GM10266 (cell line): Measurements from ENCODE around the gene SDHC.
"Not testable (repeated sequence)": the region's sequence is repeated elsewhere in the genome, so short reads cannot be mapped to it uniquely, and the experiment has no call there.

Experiments
- DNase-seq: peaks from one replicate; pipeline ENCODE4 v3.0.0; 2012; ENCODE audit errors: extremely low spot score
- TF ChIP-seq, protein P1 (sequence below): IDR thresholded peaks from 2 replicates; pipeline ENCODE4 v1.5.1; 2012; ENCODE audit warnings: mild to moderate bottlenecking, low read depth; ENCODE audit not compliant: control insufficient read depth, insufficient read depth; ENCODE audit errors: missing control alignments

SDHC gene

DNA sequence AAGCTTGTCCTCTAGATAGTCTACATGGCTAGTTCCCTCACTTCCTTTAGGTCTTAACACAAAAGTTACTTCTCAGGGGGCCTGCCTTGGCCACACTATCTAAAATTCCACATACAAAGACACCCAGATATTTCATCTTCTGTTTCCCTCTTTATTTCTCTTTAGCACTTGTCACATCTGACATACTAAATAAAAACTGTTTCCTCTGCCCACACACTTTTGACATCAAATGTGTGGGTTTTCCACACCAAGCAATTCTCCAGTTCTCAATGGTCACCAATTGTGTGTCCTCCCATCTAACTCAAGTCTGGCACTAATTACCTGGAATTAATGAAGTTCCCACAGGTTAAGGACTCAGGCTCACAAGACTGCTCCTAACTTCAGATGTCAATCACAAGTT, 79.0 kb downstream of the SDHC start:
- no peak for DNase-seq
- TF ChIP-seq, protein P1, sequence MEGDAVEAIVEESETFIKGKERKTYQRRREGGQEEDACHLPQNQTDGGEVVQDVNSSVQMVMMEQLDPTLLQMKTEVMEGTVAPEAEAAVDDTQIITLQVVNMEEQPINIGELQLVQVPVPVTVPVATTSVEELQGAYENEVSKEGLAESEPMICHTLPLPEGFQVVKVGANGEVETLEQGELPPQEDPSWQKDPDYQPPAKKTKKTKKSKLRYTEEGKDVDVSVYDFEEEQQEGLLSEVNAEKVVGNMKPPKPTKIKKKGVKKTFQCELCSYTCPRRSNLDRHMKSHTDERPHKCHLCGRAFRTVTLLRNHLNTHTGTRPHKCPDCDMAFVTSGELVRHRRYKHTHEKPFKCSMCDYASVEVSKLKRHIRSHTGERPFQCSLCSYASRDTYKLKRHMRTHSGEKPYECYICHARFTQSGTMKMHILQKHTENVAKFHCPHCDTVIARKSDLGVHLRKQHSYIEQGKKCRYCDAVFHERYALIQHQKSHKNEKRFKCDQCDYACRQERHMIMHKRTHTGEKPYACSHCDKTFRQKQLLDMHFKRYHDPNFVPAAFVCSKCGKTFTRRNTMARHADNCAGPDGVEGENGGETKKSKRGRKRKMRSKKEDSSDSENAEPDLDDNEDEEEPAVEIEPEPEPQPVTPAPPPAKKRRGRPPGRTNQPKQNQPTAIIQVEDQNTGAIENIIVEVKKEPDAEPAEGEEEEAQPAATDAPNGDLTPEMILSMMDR, result no peak

DNA sequence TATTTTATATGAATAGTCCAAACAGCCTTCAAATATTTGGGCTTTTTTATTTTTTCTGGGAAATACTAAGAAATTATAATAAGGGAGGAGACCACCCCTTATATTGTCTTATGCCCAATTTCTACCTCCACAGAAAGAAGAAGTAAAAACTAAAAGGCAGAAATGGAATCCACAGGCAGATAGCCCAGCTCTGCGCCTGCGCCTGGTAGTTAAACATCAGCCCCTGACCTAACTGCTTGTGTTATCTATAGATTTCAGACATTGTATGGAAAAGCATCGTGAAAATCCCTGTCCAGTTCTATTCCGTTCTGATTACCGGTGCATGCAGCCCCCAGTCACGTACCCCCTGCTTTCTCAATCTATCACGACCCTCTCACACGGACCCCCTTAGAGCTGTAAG, 82.9 kb downstream of the SDHC start:
- DNase-seq, result not testable (repeated sequence)

DNA sequence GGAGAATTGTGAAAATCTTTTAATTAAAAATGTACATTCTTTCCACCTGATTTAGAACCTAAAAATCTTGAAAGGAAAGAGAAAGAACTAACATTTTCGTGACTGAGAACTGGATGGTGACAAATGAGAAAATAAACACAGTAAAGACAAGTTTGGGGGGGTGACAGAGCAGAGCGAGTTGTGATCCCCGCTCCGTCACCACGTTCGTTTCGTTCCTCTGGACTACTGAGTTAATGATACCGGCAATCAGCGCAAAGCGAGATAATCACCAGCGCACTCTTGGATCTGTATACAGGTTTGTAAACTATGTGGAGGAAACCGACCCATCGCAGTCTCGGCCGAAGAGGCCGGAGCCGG, 84.7 kb downstream of the SDHC start:
- TF ChIP-seq, protein P1, result no peak
- DNase-seq, result no peak

DNA sequence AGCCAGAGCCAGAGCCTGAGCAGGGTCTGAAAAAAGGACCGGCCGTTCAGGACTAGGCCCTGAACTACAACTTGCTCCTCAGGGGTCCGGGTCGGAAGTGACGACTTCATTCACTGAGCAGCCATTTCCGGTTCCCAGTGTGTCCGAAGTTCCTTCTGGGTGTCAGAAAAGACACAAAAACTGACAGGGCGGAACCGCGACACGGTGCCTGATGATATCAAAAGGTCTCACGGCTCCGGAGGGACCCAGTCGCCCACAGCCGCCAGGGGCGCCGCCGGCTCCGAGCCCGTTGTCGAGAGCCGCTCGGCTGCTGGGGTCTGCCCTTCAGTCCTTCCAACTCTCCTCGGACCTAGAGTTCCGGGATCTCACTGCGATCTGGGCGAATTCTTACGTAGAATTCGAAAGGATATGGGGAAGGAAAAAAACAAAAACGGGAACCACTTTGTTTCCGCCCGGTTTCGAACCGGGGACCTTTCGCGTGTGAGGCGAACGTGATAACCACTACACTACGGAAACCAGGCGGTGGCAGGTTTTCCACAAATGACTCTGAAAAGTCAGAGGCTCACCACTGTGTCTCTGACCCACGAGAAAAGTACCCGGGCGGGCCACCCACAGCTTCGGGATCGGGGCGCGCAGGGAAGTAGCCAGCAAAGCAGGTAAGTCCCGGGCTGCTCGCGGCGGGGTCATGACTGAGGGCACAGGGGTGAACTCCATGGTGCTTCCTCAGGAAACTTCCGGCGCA, 85.2 kb downstream of the SDHC start:
- TF ChIP-seq, protein P1, result peak; percentile 55
- peak; percentile 78 for DNase-seq

DNA sequence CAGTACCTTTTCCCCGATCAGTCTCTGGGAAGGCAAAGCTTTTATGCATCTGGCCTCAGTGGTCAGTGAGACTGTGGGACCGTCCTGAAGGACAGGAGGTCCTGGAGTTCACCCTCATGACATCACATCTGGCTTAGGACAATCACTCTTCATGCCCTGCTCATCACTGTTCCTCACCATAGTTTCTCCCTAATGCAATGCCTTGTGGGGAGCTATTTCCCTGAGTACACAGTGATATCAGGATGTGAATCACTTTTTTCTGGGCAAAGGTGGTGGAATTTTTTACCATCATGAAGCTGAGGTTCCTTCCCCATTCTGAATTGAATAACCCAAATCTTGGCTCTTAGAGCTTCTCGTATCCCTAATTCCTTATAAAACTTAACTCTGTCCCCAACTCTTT, 88.3 kb downstream of the SDHC start:
- DNase-seq, result no peak
- TF ChIP-seq, protein P1, result no peak

DNA sequence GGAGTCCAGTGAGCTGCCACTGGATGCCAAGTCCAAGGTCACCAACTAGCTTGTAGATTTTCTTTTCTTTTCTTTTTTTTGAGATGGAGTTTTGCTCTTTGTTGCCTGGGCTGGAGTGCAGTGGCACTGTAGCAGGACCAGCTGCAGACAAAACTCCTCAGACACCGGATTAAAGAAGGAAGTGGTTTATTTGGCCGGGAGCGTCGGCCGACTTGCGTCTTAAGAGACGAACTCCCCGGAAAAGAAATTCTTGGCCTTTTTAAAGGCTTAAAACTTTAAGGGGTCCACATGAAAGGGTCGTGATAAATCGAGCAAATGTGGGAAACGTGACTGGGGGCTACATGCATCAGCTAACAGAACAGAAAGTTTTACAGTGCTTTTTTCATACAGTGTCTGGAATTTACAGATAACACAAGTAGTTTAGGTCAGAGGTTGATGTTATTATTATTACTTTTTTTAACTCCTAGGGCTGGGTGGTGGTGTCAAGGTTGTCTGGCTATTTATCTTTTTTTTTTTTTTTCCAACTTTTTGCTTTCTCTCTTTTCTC, 89.9 kb downstream of the SDHC start:
- no peak for DNase-seq
- TF ChIP-seq, protein P1, result no peak

DNA sequence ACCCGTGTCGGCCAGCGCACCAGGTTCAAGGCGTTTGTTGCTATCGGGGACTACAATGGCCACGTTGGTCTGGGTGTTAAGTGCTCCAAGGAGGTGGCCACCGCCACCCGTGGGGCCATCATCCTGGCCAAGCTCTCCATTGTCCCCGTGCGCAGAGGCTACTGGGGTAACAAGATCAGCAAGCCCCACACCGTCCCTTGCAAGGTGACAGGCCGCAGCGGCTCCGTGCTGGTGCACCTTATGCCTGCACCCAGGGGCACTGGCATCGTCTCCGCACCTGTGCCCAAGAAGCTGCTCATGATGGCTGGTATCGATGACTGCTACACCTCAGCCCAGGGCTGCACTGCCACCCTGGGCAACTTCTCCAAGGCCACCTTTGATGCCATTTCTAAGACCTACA, 92.4 kb downstream of the SDHC start:
- DNase-seq, result not testable (repeated sequence)

DNA sequence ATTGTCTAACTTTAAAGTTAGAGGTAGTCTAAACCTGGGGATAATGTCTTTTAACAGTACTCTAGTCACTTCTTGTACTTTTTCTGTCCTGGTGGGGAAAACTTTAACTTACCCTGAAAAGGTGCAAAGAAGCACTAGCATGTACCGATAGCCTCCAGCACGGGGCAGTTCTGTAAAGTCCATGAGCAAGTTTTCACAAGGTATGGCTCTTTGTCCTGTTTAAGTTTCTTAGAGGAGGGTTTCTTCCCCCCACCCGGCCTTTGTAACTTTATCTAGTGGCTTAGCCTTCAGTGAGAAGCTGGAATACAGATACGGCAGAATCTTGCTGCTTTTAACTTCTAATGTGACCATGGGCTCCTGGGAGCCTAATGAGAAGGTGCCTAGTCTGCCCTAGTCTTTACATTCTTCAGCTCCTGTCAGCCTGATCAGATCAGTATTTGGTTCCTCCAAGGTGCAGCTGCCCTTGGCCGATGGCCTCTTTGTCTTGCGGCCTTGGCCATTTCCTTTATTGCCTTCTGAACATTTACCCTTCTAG, 93.3 kb downstream of the SDHC start:
- no peak for DNase-seq
- TF ChIP-seq, protein P1, result no peak
